NCI-H524 treated with DMSO at 0.1 percent for 48 hours (cell line): ENCODE measurements around the gene SUSD1.

Source experiments
- DNase-seq: peaks from one replicate; lab custom pipeline; 2025; lab: John Stamatoyannopoulos, UW

Gene SUSD1

DNA sequence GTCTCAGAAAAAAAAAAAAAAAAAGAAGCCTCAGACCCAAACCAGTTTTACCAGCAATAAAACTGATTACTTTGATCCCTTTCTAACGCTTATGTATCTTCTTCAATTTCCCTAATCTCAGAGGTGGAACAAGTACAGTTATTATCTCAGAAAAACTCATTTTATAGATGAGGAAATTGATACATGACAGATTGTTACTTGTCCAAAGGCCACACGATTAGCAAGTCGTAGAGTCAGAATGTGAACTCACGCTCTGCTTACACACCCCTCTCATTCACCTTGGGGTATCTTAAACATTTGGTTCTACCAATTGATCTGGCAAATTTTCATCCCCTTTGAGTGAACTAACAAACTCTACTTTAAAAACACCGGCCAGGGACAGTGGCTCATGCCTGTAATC lies 110.2 kb downstream of the SUSD1 start:
- DNase-seq: no peak

DNA sequence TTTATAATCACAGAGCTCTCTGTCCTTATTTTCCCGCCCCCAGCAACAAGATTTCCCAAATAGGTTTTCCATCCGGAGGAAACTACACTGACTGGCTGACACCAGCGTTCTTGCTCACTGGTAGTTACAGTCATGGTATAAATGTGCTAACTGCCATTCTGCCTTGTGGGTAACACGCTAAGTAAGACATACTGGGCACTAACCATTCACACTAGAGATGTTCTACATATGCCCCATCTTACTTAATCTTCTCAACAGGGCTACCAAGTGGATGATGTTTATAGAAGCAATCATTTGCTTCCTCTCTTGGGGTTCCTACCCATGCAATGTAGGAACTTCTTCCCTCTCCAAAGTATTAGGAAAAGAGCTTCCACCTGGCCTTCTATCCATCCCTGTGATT lies 111.5 kb downstream of the SUSD1 start:
- DNase-seq: no peak

DNA sequence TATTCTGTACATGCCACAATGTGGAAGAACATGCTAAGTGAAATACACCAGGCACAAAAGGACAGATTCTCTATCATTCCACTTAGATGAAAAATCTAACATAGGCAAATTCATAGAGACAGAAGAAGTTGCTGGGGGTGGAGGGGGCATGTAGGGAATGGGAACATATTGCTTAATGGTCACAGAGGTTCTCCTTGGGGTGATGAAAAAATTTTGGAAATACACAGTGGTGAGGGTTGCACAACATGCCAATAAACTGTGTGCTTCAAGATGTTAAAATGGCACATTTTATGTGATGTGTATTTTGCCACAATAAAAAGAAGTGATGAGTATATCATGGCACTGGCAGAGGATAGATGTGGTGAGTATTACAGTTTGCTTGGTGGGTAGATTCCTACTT lies 111.9 kb downstream of the SUSD1 start:
- no peak for DNase-seq

DNA sequence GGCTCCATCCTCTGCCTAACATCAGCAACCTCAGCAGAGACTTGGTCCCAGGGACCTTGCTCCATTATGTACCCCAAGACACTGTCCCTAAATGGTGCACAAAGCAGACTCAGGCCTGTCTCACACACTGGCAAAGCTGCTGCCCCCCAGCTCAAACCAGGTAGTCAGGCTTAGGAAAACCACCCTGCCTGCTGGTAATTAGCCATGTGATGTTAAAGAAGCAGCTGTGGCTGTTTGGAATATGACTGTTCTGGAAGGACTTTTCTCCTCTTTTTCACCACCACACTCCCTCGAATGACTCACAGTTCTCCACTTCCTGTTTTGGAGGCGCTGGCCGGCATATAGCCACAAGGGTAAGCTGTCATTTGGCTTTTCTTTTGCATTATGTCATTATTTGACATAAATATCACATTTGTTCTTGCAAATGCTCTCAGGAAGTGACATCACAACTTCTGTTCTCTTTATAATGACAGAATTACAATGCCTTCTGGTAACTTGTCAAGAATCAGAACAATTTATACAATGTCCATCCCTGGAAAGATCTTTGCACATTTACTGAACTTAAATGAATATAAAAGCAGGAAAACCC lies 113.9 kb downstream of the SUSD1 start:
- no peak for DNase-seq

DNA sequence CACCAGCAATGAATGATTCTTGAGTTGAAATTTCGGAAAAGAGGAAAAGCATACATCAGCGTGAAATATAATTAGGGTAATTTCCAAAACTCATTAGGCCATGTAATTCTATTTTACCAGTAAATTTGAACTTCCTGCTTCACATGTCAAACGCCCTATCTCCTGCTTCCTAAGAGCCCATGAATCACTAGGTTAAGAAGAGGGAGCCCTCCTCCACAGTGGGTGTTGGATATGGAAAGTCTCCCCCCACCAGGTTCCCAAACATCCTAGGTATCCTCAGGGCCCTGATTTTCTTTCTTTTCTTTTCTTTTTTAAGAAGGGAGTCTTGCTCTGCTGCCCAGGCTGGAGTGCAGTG lies 115.2 kb downstream of the SUSD1 start:
- DNase-seq: no peak

DNA sequence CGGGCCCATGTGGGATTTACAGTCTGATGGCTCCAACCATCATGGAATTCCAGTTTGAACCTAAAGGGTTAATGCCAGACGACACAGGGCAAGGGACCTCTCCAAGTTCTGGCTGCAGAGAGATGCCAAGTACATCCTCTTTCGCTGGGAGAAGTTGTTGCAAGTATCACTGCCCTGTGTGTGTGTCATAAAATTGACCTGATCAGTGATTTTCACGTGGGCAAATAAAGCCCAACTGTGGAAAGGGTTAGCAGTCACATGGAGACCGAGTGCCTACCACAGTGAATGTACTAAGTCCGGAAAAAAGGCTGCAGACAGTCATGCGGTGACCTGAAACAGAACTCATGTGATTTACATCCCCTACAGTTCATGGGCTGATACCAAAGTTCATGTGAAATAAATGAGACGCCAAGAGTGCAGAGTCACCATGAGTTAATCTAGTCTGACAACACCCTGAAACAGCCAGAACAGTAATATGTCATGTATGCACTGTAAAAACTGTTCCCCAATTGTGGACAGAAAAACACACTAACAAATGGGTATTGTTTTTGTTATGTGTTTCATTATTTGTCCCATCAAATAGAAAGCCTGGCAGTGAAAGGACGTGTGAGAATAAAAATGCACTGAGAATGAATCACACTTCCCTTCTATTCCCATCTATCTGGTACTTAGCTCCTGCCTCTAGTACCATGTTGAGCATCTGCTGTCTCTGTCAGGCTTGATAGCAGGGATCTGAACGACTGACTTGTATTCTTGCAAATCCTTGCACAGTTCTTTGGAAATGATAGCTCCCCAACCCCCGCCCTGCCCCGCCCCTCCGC lies 115.7 kb downstream of the SUSD1 start:
- DNase-seq: no peak

DNA sequence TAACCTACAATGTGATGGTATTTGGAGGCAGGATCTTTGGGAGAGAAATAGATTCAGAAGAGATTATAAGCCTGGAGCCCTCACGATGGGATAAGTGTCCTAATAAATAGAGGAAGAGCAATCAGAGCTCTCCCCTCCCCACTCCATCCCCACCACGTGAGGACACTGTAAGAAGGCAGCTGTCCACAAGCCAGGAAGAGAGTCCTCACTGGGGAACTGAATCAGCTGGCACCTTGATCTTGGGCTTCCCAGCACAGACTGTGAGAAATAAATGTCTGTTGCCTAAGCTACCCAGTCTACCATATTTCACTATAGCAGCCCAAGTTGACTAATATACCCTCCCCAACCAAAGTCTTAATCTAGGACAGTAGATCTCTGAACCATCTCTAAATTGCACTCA lies 118.1 kb downstream of the SUSD1 start:
- no peak for DNase-seq

DNA sequence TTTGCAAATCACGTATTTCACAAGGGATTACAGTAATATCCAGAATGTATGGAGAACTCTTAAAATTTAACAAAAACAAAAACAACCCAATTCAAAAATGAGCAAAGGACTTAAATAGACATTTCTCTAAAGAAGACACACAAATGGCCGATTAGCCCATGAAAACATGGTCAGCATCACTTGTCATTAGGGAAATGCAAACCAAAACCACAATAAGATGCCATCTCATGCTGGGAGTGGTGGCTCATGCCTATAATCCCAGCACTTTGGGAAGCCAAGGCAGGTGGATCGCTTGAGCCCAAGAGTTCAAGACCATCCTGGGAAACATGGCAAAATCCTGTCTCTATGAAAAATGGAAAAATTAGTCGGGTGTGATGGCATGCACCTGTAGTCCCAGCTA lies 120.2 kb downstream of the SUSD1 start:
- no peak for DNase-seq

DNA sequence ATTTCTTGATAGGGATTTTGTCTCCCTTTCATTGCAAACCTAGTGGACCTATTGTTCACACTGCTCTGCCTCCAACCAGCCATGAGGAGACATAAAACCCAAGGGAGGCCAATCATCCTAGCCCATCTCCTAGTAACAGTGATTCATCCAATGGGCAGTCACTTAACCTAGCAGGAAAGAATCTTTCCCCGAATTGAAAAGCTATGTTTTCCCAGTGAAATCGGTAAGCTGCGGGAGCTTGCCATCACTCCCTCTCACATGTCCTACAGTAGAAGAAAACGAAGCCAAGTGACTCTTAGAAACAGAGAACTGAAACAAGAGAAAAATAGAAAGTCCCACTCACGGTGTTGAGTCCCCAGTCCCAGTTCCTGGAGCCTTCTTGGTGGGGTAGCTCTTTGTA lies 123.3 kb downstream of the SUSD1 start:
- DNase-seq: no peak

DNA sequence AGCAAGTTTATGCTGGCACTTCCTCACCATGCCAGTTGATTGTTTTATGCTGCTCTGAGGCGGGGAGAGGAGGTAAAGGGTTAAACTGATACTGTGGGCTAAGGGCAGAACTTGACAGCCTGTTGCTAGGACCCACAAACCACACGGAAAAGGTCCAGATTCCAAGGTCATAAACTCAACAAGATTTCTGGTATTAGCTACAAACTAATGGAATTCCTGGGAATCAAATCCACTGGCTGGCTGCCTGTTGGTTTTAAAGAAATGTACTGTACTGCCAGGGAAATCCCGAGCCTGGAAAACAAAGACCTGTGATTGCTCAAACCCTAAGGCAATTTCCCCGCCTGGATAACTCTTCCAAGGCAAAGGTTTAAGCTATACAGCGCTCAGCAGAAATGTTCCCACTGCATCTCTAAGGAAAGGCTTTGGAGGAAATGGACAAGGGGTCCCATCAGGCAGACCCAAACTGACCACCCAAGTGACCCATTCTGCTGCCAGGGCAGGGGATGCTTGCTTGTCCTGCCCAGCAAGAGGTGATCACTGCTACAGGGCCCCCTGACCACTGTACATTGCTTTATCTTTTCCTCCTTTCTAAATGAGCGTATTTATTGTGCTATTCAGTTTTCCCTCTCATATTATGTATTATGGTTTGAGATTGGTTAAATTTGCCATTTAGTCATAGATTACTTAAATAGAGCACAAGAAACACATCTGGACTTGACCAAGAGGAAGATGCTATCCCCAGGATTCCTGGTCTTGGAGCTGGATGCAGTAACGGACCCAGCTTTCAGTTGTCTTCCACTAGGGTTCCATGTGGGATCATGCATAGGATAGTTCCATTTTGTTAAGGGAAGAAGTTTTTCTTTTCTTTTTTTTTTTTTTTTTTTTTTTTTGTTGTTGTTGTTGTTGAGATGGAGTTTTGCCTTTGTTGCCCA lies 124.3 kb downstream of the SUSD1 start:
- DNase-seq: no peak

DNA sequence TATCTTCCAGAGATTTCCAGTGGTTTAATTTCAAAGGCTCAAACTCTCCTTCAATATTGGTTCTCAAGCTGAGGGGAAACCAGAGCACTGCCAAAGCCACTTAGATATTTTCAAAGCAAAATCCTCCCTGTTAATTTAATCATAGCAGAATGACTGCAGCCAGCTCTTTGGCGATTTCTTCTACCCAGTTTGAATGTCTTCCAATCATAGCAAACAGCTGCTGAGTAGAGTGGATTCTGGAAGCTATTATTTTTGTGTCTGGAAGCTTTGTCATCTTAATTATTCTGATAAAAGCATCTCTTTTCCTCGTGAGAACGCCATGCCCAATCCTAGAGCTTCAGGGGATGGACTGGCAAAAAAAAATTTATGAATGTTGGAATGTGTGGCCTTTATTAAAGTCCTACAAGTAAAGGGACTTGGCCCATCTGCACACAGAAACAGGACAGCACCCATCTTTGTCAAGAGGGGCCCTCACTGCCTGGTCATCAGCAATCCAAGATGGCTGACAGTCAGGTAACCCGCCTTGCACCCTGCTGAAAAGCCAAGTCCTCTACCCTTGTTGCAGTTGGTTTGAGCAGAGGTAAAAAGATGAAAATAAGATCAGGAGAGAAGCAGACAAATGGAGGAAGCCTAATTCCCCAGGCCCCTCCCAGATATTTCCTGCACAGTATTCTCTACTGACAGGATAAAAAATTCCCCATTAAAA lies 125.1 kb downstream of the SUSD1 start:
- DNase-seq: no peak

DNA sequence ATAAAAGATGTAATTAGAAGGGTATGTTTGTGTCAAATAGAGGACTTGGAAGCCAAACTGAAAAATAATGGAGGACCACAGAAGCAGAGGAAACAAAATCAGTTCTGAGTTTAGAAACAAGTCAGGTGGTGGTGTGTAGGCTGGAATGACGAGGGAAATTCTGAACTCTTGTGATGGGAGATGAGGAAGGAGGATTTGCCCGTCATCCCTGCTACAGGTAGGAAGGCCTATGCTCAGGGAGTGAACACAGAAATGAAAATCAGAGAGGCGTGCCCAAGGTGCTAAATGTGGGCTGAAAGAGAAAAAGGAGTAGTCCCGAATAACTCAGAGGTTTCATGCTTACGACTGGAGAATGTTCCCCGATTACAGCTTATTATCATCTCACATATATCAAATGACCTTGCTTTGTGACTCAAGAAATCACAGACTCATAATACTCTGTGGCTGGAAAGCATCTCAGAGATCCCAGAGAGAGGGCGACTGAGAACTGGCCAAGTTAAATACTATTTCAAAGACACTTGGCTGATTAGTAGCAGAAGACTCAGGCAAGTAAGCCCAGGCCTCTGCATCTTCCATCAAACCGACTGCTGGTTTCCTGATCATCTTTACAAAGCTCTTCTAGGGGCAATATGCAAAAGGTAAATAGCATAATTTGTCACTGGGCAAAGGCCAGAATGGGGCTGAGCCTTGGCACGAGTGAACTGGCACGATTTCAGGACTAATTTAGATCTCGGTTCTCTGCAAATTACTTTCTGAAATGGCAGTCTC lies 126.0 kb downstream of the SUSD1 start:
- no peak for DNase-seq

DNA sequence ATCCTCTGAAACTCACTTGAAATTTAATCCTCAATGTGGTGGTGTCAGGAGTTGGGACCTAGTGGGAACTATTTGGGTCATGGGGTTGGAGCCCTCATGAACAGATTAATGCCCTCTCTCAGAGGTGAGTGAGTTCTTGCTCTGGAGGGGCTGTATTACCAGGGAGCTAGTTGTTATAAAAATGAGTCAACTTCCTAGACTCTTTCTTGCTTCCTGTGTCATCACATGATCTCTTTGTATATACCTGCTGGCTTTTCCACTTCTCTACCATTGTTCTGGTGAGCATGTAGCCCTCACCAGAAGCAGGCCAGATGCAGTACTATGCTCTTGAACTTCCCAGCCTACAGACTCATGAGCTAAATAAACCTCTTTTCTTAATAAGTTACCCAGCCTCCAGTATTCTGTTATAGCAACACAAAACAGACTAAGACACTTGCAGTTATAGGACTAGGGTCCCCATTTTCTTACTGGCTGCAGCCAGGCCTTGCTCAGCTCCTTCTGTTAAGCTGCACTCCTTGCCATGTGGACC lies 127.5 kb downstream of the SUSD1 start:
- DNase-seq: no peak

DNA sequence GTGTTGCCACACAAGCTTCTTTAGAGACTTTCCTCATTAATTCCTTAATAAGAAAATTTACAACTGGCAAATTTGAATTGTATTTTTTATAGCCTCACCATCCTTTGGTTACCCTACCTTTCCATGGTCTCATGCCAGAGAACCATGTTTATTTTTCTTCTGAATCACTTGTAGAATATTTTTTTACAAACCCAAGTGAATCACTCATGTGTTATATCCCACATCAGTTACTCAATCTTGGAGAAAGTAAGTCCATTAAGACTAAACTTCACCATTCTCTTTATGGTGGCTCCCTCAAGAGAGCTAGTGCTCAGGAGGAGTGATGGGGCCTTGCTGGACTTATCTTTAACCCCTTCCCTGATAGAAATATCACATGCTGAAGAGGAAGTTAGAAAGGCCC lies 128.9 kb downstream of the SUSD1 start:
- no peak for DNase-seq

DNA sequence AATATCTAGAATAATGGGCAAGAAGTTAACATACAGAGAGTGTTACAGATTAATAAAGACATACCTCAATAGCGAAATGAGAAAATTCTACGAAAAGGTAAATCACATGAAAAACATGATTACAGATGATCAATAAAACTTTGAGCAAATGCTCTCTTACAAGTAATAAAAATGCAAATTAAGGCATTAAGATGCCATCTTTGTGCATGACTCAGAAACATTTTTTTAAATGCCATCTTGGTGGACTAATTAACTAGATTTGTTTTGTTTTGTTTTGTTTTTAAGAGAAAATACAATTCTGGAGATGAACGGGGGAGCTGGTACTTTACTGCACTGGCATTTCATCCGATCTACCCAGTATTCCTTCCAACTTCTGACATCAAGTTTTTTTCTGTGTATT lies 130.2 kb downstream of the SUSD1 start:
- no peak for DNase-seq

DNA sequence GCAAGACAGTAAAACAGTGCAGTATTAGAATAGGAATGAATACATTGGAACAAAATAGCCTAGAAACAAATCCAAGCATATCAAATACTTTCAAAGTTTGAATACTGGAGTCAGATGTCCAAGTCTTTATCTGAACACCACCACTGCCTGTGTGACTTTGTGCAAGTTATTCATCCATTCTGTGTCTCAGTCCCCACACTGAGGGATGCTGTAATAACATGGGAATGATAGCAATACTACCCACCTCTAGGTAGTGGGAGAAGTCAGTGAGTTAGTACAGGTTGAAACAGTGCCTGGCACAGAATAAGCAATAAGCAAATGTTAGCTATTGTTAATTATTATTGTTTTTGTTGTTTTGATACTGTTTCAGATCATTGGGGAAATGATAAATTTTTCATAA lies 130.9 kb downstream of the SUSD1 start:
- no peak for DNase-seq

DNA sequence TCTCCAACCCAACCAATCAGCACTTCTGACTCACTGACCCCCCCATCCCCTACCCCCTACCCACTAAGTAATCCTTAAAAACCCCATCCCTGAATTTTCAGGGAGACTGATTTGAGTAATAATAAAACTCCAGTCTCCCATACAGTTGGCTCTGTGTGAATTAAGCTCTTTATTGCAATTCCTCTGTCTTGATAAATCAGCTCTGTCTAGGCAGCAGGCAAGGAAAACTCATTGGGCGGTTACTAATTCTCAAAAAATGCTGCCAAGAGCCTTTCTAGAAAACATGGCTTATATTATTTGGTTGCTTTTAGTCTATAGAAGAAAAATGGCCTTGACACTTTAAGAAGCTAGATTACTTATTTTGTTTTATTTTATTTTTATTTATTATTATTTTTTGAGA lies 131.7 kb downstream of the SUSD1 start:
- DNase-seq: no peak

DNA sequence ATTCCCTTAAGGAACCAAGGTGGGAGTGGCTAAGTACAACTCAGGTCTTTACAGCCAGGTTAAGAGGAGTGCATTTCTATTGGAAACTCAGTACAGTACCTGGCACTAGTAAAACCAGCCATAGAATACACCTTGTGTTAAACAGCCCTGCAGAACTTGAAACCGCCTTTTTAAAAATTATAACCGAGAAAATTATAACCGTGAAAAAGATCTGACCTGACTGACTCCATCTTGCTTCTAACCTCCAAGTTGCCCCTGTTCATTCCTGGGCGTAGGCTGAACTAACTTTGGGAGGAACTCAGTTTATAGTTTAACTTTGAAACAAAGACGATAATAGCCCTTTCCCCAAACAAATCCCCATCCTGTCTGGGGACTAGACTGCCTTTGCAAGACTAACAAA lies 132.3 kb downstream of the SUSD1 start:
- DNase-seq: no peak

DNA sequence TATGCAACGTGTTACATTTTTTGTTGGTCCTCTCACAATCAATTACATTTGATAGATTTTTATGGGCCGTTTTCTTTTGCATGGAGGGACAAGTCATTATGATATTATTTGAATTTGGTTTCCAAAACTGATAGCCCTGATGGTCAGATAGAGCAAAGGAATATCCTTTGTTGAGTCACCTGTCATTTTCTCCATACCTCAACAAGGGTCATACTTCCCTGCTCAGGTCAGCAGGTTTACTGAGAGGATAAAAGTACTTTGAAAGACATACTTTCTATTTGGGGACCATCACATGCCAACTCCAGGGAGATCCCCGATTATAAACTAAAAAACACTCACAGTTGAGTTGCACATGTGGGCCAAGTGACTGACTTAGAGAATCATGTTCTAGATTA lies 132.9 kb downstream of the SUSD1 start:
- DNase-seq: no peak

DNA sequence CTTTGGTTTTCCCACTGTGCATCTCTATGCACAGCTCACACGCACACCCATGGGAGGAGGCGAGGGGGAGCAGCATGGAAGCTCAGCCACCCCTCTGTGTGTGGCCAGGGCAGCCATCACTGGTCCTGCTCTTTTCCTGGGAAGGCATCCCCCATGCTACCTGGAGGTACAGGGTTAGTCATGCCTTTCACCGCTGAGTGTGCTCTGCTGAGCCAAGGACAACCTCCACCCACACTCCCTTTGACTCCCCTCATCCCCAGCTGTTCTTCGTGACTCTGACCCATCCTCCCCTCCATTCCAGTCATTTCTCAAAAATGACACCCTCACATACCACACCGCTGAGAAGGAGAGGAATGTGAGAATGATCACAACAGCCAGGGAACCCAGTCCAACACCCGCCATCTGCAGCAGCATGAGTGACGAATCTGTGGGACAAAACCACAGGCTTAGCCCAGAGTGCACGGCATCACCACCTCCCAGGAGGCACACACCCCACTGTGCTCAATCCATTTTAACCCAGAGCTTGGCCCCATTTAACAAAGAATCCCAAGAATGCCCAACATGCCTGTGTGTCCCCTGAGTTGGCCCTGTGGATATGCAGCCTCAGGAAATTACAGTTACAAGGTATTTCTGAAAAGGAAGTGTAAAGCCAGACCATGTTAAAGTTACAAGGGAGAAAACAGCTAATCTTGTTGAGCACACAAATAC lies 133.4 kb downstream of the SUSD1 start:
- no peak for DNase-seq

DNA sequence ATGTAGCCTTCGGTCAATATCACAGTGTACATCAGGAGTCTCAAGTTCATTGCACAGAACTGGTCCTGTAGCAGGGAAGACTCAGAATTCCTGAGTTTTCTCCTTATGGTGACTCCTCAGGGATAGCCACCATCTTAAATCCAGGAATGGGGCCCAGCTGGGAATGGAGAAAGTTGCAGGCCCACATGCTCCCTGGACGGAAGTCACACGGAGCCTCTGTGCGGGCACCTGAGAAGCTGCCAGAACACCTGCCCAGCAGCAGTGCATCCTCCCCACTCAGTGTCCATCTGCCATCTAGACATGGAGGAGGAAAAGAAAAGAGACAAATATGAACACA lies 133.9 kb downstream of the SUSD1 start:
- DNase-seq: no peak
